ENCODE results near the gene RNF227.

Gene RNF227

GRCh38 chr17:7946441-7946840, 30.4 kb upstream of the RNF227 start:
- peaks cover 4 to 75% (median 57%) of the 10 kb centered on the region in 5 donors for H3K36me3 ChIP-seq (ENCODE audit: control insufficient read depth in 5 of 5, insufficient read depth in 5 of 5, low read length in 5 of 5)
- peaks cover 0 to 10% (median 5%) of the 10 kb centered on the region in 5 donors for H3K4me1 ChIP-seq (ENCODE audit: control insufficient read depth in 5 of 5, insufficient read depth in 5 of 5, low read length in 5 of 5)
- no peak overlapping the region for H3K27ac ChIP-seq (ENCODE audit: low read depth, low read length)
- H3K9ac ChIP-seq (ENCODE audit: low read length in 5 of 5) = no peak overlapping the region
- H3K4me3 ChIP-seq (ENCODE audit: low read depth in 1 of 5, low read length in 5 of 5) = no peak overlapping the region
- H3K27me3 ChIP-seq (ENCODE audit: control insufficient read depth in 5 of 5, insufficient read depth in 4 of 5, low read length in 5 of 5) = no peaks in the 10 kb centered on the region
- no peaks in the 10 kb centered on the region for H3K9me3 ChIP-seq (ENCODE audit: control insufficient read depth in 5 of 5, low read length in 5 of 5)

- Histone ChIP-seq H3K36me3 (ENCODE audit: control insufficient read depth in 5 of 5, insufficient read depth in 5 of 5, low read length in 5 of 5) (peaks cover 4 to 83% (median 63%) of the 10 kb centered on the region in 5 donors), H3K27me3 (ENCODE audit: control insufficient read depth in 5 of 5, insufficient read depth in 4 of 5, low read length in 5 of 5) (no peaks in the 10 kb centered on the region), H3K9ac (ENCODE audit: low read length in 5 of 5) (no peak overlapping the region), H3K9me3 (ENCODE audit: control insufficient read depth in 5 of 5, low read length in 5 of 5) (no peaks in the 10 kb centered on the region), H3K4me3 (ENCODE audit: low read depth in 1 of 5, low read length in 5 of 5) (no peak overlapping the region), H3K27ac (ENCODE audit: low read depth, low read length) (no peak overlapping the region), H3K4me1 (ENCODE audit: control insufficient read depth in 5 of 5, insufficient read depth in 5 of 5, low read length in 5 of 5) (peaks cover 0 to 10% (median 5%) of the 10 kb centered on the region in 5 donors)
Observed at GRCh38 chr17:7945651-7946050, 29.6 kb upstream of the RNF227 start.

GRCh38 chr17:7944326-7944725, 28.2 kb upstream of the RNF227 start:
- Histone ChIP-seq H3K9ac (ENCODE audit: low read length in 5 of 5) (no peak overlapping the region), H3K36me3 (ENCODE audit: control insufficient read depth in 5 of 5, insufficient read depth in 5 of 5, low read length in 5 of 5) (peaks cover 4 to 87% (median 74%) of the 10 kb centered on the region in 5 donors), H3K9me3 (ENCODE audit: control insufficient read depth in 5 of 5, low read length in 5 of 5) (no peaks in the 10 kb centered on the region), H3K27me3 (ENCODE audit: control insufficient read depth in 5 of 5, insufficient read depth in 4 of 5, low read length in 5 of 5) (no peaks in the 10 kb centered on the region), H3K4me1 (ENCODE audit: control insufficient read depth in 5 of 5, insufficient read depth in 5 of 5, low read length in 5 of 5) (peaks cover 0 to 10% (median 5%) of the 10 kb centered on the region in 5 donors), H3K27ac (ENCODE audit: low read depth, low read length) (no peak overlapping the region), H3K4me3 (ENCODE audit: low read depth in 1 of 5, low read length in 5 of 5) (no peak overlapping the region)

- Histone ChIP-seq H3K4me3 (ENCODE audit: low read depth in 1 of 5, low read length in 5 of 5) (no peak overlapping the region), H3K4me1 (ENCODE audit: control insufficient read depth in 5 of 5, insufficient read depth in 5 of 5, low read length in 5 of 5) (peaks cover 0 to 10% (median 5%) of the 10 kb centered on the region in 5 donors), H3K36me3 (ENCODE audit: control insufficient read depth in 5 of 5, insufficient read depth in 5 of 5, low read length in 5 of 5) (peaks cover 7 to 82% (median 69%) of the 10 kb centered on the region in 5 donors)
Observed at GRCh38 chr17:7943291-7943690, 27.2 kb upstream of the RNF227 start.

GRCh38 chr17:7940743-7941142, 24.7 kb upstream of the RNF227 start:
- H3K9me3 ChIP-seq (ENCODE audit: control insufficient read depth in 5 of 5, low read length in 5 of 5) = no peaks in the 10 kb centered on the region
- H3K9ac ChIP-seq (ENCODE audit: low read length in 5 of 5) = no peak overlapping the region
- H3K27me3 ChIP-seq (ENCODE audit: control insufficient read depth in 5 of 5, insufficient read depth in 4 of 5, low read length in 5 of 5) = no peaks in the 10 kb centered on the region
- no peak overlapping the region for H3K4me3 ChIP-seq (ENCODE audit: low read depth in 1 of 5, low read length in 5 of 5)
- H3K27ac ChIP-seq (ENCODE audit: low read depth, low read length) = no peak overlapping the region
- peaks cover 0 to 10% (median 5%) of the 10 kb centered on the region in 5 donors for H3K4me1 ChIP-seq (ENCODE audit: control insufficient read depth in 5 of 5, insufficient read depth in 5 of 5, low read length in 5 of 5)
- peaks cover 10 to 83% (median 67%) of the 10 kb centered on the region in 5 donors for H3K36me3 ChIP-seq (ENCODE audit: control insufficient read depth in 5 of 5, insufficient read depth in 5 of 5, low read length in 5 of 5)

More at GRCh38 chr17:7943291-7943690, 27.2 kb upstream of the RNF227 start:
- Histone ChIP-seq H3K27ac (ENCODE audit: low read depth, low read length) (no peak overlapping the region), H3K9ac (ENCODE audit: low read length in 5 of 5) (no peak overlapping the region), H3K9me3 (ENCODE audit: control insufficient read depth in 5 of 5, low read length in 5 of 5) (no peaks in the 10 kb centered on the region), H3K27me3 (ENCODE audit: control insufficient read depth in 5 of 5, insufficient read depth in 4 of 5, low read length in 5 of 5) (no peaks in the 10 kb centered on the region)

GRCh38 chr17:7940034-7940433, 23.9 kb upstream of the RNF227 start:
- H3K9ac ChIP-seq (ENCODE audit: low read length in 5 of 5) = no peak overlapping the region
- H3K4me3 ChIP-seq (ENCODE audit: low read depth in 1 of 5, low read length in 5 of 5) = no peak overlapping the region
- H3K4me1 ChIP-seq (ENCODE audit: control insufficient read depth in 5 of 5, insufficient read depth in 5 of 5, low read length in 5 of 5) = peaks cover 0 to 10% (median 5%) of the 10 kb centered on the region in 5 donors
- peaks cover 13 to 82% (median 63%) of the 10 kb centered on the region in 5 donors for H3K36me3 ChIP-seq (ENCODE audit: control insufficient read depth in 5 of 5, insufficient read depth in 5 of 5, low read length in 5 of 5)
- H3K27ac ChIP-seq (ENCODE audit: low read depth, low read length) = no peak overlapping the region
- H3K27me3 ChIP-seq (ENCODE audit: control insufficient read depth in 5 of 5, insufficient read depth in 4 of 5, low read length in 5 of 5) = no peaks in the 10 kb centered on the region
- no peaks in the 10 kb centered on the region for H3K9me3 ChIP-seq (ENCODE audit: control insufficient read depth in 5 of 5, low read length in 5 of 5)

- Histone ChIP-seq H3K27me3 (ENCODE audit: control insufficient read depth in 5 of 5, insufficient read depth in 4 of 5, low read length in 5 of 5) (no peaks in the 10 kb centered on the region), H3K36me3 (ENCODE audit: control insufficient read depth in 5 of 5, insufficient read depth in 5 of 5, low read length in 5 of 5) (peaks cover 13 to 51% (median 43%) of the 10 kb centered on the region in 5 donors), H3K4me3 (ENCODE audit: low read depth in 1 of 5, low read length in 5 of 5) (no peak overlapping the region), H3K9ac (ENCODE audit: low read length in 5 of 5) (no peak overlapping the region), H3K9me3 (ENCODE audit: control insufficient read depth in 5 of 5, low read length in 5 of 5) (no peaks in the 10 kb centered on the region), H3K4me1 (ENCODE audit: control insufficient read depth in 5 of 5, insufficient read depth in 5 of 5, low read length in 5 of 5) (peaks cover 4 to 26% (median 26%) of the 10 kb centered on the region in 5 donors), H3K27ac (ENCODE audit: low read depth, low read length) (no peak overlapping the region)
Observed at GRCh38 chr17:7935859-7936258, 19.8 kb upstream of the RNF227 start.

- H3K36me3 ChIP-seq (ENCODE audit: control insufficient read depth in 5 of 5, insufficient read depth in 5 of 5, low read length in 5 of 5) = peaks cover 4 to 37% (median 21%) of the 10 kb centered on the region in 5 donors
- H3K4me3 ChIP-seq (ENCODE audit: low read depth in 1 of 5, low read length in 5 of 5) = peak overlapping the region; percentile 72 to 99 (median 96)
- H3K27me3 ChIP-seq (ENCODE audit: control insufficient read depth in 5 of 5, insufficient read depth in 4 of 5, low read length in 5 of 5) = peaks cover 0 to 5% (median 0%) of the 10 kb centered on the region in 5 donors
- no peaks in the 10 kb centered on the region for H3K9me3 ChIP-seq (ENCODE audit: control insufficient read depth in 5 of 5, low read length in 5 of 5)
- H3K4me1 ChIP-seq (ENCODE audit: control insufficient read depth in 5 of 5, insufficient read depth in 5 of 5, low read length in 5 of 5) = peaks cover 4 to 32% (median 28%) of the 10 kb centered on the region in 5 donors
- H3K9ac ChIP-seq (ENCODE audit: low read length in 5 of 5) = peak overlapping the region; percentile 48 to 92 (median 73)
- H3K27ac ChIP-seq (ENCODE audit: low read depth, low read length) = peak overlapping the region; percentile 74
Observed at GRCh38 chr17:7932949-7933348, 16.9 kb upstream of the RNF227 start.

GRCh38 chr17:7932483-7932891, 16.4 kb upstream of the RNF227 start:
- peak overlapping the region; percentile 69 to 92 (median 77) for H3K9ac ChIP-seq (ENCODE audit: low read length in 5 of 5)
- H3K4me1 ChIP-seq (ENCODE audit: control insufficient read depth in 5 of 5, insufficient read depth in 5 of 5, low read length in 5 of 5) = peaks cover 4 to 32% (median 28%) of the 10 kb centered on the region in 5 donors
- peaks cover 4 to 34% (median 21%) of the 10 kb centered on the region in 5 donors for H3K36me3 ChIP-seq (ENCODE audit: control insufficient read depth in 5 of 5, insufficient read depth in 5 of 5, low read length in 5 of 5)
- peaks cover 0 to 5% (median 0%) of the 10 kb centered on the region in 5 donors for H3K27me3 ChIP-seq (ENCODE audit: control insufficient read depth in 5 of 5, insufficient read depth in 4 of 5, low read length in 5 of 5)
- H3K27ac ChIP-seq (ENCODE audit: low read depth, low read length) = peak overlapping the region; percentile 74
- no peaks in the 10 kb centered on the region for H3K9me3 ChIP-seq (ENCODE audit: control insufficient read depth in 5 of 5, low read length in 5 of 5)
- H3K4me3 ChIP-seq (ENCODE audit: low read depth in 1 of 5, low read length in 5 of 5) = peak overlapping the region; percentile 72 to 99 (median 96)

- H3K27me3 ChIP-seq (ENCODE audit: control insufficient read depth in 5 of 5, insufficient read depth in 4 of 5, low read length in 5 of 5) = peaks cover 0 to 5% (median 0%) of the 10 kb centered on the region in 5 donors
- peak within 1 kb of the TSS; percentile 72 to 99 (median 96) for H3K4me3 ChIP-seq (ENCODE audit: low read depth in 1 of 5, low read length in 5 of 5)
- H3K36me3 ChIP-seq (ENCODE audit: control insufficient read depth in 5 of 5, insufficient read depth in 5 of 5, low read length in 5 of 5) = peaks cover 4 to 28% (median 19%) of the 10 kb centered on the region in 5 donors
- peak within 1 kb of the TSS; percentile 72 to 92 (median 77) for H3K9ac ChIP-seq (ENCODE audit: low read length in 5 of 5)
- peak within 1 kb of the TSS; percentile 74 for H3K27ac ChIP-seq (ENCODE audit: low read depth, low read length)
- H3K4me1 ChIP-seq (ENCODE audit: control insufficient read depth in 5 of 5, insufficient read depth in 5 of 5, low read length in 5 of 5) = peaks cover 4 to 32% (median 28%) of the 10 kb centered on the region in 5 donors
- no peaks in the 10 kb centered on the region for H3K9me3 ChIP-seq (ENCODE audit: control insufficient read depth in 5 of 5, low read length in 5 of 5)
Observed at GRCh38 chr17:7931709-7932482, 15.8 kb upstream of the RNF227 start, which contains the start of the genes CNTROB and TRAPPC1. TSS of gene CNTROB (plus strand) at chr17:7932206. CDS start at chr17:7933080, 874 bp downstream. TSS of gene TRAPPC1 (minus strand) at chr17:7931946. CDS start at chr17:7931829, 117 bp downstream.

Measured in subcutaneous abdominal adipose tissue (tissue), 5 donors.